IPS DF 4.7 (cell line): Measurements from ENCODE around the gene RARRES1.

Source experiments
- DNase-seq: peaks from one replicate; pipeline ENCODE4 v3.0.0-alpha.2; 2013; ENCODE audit warnings: low spot score; ENCODE audit errors: extremely low read depth

RARRES1 gene

GRCh38 chr3:158765518-158766205, 33.4 kb upstream of the RARRES1 start:
- DNase-seq = no peak

DNA sequence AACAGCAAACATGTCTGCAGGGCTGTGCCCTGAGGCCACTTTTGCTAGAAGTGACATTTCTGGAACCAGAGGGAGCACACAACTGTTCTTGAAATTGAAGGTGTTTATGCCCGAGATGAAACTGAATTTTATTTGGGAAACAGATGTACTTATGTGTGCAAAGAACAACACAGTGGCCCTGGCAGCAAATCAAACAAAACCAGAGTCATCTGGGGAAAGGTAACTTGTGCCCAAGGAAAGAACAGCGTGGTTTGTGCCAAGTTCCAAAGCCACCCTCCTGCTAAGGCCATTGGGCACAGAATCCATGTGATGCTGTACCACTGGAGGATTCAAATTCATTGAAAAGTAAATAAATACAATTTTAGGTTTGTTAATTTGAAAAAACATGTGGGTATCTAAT, 31.2 kb upstream of the RARRES1 start:
- DNase-seq = no peak

GRCh38 chr3:158762701-158763100, 30.4 kb upstream of the RARRES1 start:
- DNase-seq = no peak

DNA sequence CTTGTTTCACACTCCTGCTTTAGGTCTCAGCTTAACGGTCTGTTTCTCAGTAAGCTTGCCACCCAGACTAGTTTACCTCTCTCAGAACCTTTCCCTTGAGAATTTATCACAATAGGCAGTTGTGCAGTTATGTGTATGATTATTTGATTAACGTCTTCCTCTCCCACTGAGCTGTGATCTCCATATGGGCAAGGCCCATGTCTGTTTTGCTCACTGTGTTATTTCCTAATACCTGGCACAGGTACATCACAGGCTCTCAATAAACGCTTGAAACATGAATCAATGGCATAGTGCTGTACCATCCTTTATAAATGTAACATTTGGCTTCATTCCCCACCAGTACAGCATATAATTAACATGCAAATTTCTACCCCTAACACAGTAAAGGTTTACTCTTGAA, 29.1 kb upstream of the RARRES1 start:
- no peak for DNase-seq

DNA sequence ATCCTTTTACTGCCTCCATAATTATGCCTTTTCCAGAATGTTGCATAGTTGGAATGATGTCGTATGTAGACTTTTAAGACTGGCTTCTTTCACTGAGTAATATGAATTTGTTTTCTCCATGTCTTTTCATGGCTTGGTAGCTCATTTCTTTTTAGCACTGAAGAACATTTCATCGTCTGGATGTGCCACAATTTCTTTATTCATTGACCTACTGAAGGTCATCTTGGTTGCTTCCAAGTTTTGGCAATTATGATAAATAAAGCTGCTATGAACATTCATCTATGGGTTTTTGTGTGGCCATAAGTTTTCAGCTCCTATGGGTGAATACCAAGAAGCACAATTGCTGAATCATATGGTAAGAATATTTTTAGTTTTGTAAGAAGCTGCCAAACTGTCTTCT, 23.2 kb upstream of the RARRES1 start:
- DNase-seq = no peak

GRCh38 chr3:158753854-158754253, 21.6 kb upstream of the RARRES1 start:
- no peak for DNase-seq

GRCh38 chr3:158751316-158751715, 19.1 kb upstream of the RARRES1 start:
- no peak for DNase-seq

GRCh38 chr3:158750016-158750415, 17.8 kb upstream of the RARRES1 start:
- no peak for DNase-seq

- DNase-seq = no peak
Measured at GRCh38 chr3:158749526-158749925, 17.3 kb upstream of the RARRES1 start.

- DNase-seq = no peak
Measured at GRCh38 chr3:158748237-158748828, 16.1 kb upstream of the RARRES1 start.

DNA sequence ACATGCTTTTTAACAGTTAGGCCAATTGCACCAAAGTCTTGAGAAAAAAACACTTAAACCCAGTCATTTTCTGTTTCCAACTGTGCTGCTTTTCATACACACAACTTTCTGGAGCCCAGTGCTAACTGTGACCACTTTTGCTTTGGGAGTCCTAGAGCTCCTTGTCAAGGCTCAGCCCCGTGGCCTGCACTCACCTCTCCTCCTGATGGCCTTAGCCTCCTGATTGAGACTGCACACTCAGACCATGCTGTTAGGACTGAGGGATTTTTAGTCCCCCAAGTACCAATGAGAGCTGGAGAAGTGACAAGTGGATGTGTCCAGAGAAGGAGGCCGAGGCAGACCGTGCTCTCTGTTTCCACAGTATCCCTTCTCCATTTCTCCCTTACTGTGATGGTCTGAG, 15.2 kb upstream of the RARRES1 start:
- no peak for DNase-seq

GRCh38 chr3:158745551-158745950, 13.3 kb upstream of the RARRES1 start:
- no peak for DNase-seq

GRCh38 chr3:158744567-158745288, 12.5 kb upstream of the RARRES1 start:
- no peak for DNase-seq

DNA sequence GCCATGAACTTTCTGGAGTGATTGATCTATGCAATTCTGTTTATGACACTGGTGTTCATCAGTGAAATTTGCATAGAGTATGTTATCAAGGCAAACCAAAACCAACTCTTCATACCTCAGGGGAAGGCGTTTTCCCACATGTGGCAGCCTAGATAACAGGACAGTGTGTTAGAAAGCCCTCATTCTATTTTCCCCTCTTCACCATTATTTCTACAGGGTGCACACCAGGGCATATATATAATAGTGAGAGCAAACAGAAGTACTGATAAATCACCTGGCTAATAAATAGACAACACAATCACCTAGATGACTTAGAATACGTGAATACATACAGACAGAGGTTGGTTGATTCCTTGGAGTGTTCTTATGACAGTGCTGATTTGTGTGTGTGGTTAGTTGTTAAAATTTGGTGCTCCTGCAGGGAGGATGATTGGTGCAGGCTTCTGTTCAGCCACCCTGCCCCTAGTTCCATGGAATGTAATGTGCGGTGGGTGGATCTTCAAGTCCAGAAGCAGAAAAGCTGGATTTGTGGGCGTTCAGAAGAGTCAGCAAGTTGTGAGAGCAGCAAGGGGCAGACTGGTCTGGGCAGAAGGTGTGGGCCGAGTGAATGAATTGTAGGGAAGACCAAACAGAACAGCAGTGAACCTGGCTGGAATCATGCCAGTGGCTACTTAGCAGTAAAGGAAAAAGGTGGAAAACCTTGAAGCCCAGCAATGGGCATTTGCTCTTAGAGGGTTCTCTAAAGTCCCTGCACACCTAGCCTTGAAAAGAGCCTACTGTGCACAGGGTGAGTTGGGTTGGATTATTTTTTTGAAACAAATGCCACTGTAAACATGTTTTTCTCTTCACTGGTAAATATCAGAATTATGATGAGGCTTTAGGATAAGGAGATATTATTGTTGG, 11.7 kb upstream of the RARRES1 start:
- no peak for DNase-seq

DNA sequence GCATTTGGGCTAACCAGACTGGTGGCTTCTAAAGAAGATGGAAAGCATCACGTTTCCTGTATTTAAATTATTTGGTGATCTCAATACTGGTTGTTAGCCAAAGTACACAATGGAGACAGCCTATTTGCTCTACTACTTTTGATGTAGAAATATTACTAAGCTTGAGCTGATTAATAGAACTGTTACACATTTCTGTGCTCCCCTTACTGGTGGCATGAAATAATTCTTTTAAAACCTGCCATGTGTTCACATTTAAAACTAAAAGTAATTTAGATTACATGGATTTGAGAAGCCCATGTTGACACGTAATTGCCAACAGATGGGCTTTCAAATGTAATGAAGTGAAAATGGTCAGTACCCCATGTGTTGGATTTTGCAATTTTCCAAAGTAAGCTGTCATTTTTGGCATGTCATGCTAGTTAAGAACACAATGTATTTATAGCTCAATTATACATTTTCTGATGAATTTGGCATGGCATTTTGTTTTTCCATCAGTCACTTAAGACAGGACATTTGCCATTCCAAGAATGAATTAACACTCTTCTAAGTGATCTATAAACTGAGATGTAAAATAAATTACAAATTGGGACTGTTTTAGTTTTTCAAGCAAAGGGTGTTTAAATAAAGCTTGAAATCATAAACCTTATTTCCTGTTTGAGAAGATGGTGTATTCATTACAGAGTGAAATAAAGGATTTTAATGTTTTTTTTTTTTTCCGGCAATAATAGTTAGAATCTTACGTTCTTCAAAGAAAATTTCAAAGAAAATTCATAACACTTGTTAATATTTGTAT, 10.8 kb upstream of the RARRES1 start:
- no peak for DNase-seq

GRCh38 chr3:158739661-158740060, 7.4 kb upstream of the RARRES1 start:
- DNase-seq = no peak

DNA sequence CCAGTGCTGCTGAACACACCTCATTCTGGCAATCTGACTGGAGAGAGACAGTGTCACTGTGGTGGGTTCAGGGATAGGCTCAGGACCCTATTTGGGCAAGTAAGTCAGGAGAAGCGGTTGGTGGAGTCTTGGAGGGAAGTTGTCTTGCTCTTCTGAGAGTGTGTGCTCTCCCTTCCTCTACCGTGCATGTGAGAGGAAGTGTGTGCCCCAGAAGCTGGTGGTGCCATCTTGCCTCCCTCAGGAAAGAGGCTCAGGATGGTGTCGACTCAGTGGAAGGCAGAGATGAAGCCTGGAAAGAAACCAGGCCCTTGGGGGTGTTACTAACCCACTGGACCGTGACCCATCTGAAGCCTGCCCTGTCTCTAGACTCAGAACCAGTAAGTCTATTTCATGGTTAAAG, 6.8 kb upstream of the RARRES1 start:
- no peak for DNase-seq

DNA sequence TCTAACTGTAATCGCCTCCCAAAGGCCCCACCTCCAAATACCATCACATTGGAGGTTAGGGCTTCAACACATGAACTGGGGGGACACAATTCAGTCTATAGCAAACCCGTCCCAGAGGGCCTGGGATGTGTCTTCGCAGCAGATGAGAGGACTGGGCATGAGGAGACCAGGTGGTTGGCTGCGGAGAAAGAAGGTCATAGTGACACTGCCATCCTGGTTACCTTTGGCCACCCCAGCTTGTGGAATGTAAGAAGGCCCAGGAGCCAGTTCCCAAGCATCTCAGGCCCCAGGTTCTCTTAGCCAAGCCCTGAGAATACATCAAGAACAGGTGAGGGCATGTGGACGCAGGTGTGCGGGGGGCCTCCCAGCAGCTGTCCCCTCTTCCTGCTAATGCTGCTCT, 6.4 kb upstream of the RARRES1 start:
- no peak for DNase-seq

- DNase-seq = no peak
Measured at GRCh38 chr3:158737976-158738615, 5.8 kb upstream of the RARRES1 start.

DNA sequence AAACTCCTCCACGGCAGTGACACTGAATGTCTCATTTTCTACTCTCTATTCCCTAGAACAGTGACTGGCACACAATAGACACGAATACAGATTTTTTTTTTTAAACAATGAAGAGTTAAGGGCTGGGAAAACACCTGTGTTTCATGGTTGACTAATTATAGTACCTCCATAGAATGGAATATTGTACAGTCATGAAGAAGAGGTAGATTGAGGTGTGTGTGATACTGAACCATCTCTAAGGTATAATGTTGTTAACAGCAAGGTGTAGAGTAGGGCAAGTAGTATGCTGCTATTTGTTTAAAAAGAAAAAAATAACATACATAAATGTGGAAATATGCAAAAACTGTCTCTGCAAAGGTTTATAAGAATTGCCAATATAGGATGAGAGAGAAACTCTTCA, 5.2 kb upstream of the RARRES1 start:
- DNase-seq = no peak
